WTC11 (cell line): ENCODE results near the gene SEC11A. TPM values are rescaled to one million over a fixed set of nuclear protein-coding genes. Genes with fewer than 3 reads are reported as not detected.

Experiments used
- ATAC-seq: fragments of 200-7000 bp; cut with Tn5 transposase; 2 replicates; pipeline ENCODE4 v1.10.0; 2021; ENCODE audit warnings: mild to moderate bottlenecking, moderate library complexity
- CTCF ChIA-PET: fragments of 300-600 bp; sonication (Branson Sonifier 250); formaldehyde crosslinking; loops from one replicate; lab custom pipeline; 2021; ENCODE audit warnings: antibody characterized with exemption; lab: Charles Lee
- POLR2A ChIA-PET: fragments of 350-600 bp; sonication (Branson Sonifier 250); formaldehyde crosslinking; loops from one replicate; lab custom pipeline; 2021; ENCODE audit warnings: antibody characterized with exemption; lab: Charles Lee
- DNase-seq: peaks from one replicate; pipeline ENCODE4 v3.0.0; 2021; ENCODE audit warnings: low spot score
- H3K27ac Mint-ChIP-seq: 2 replicates; pipeline ENCODE4 v1.8.0; 2021; ENCODE audit warnings: mixed read lengths
- H3K27me3 Mint-ChIP-seq: 2 replicates; pipeline ENCODE4 v1.8.0; 2021; ENCODE audit warnings: low read depth, mild to moderate bottlenecking, moderate library complexity, mixed read lengths
- H3K36me3 Mint-ChIP-seq: 2 replicates; pipeline ENCODE4 v1.8.0; 2021; ENCODE audit warnings: mixed read lengths
- H3K4me1 Mint-ChIP-seq: 2 replicates; pipeline ENCODE4 v1.8.0; 2022; ENCODE audit warnings: mixed read lengths
- H3K4me3 Mint-ChIP-seq: 2 replicates; pipeline ENCODE4 v1.8.0; 2021; ENCODE audit warnings: mild to moderate bottlenecking, moderate library complexity, mixed read lengths
- H3K9me3 Mint-ChIP-seq: 2 replicates; pipeline ENCODE4 v1.8.0; 2021; ENCODE audit warnings: mixed read lengths
- ESRRA ChIP-seq: sonication (generic); formaldehyde crosslinking; IDR thresholded peaks from 2 replicates; pipeline ENCODE4 v1.8.1; 2022; ENCODE audit warnings: mild to moderate bottlenecking, missing genetic modification reagents, borderline replicate concordance
- JAZF1 ChIP-seq: fragments of 250-450 bp; sonication (Bioruptor Pico); IDR thresholded peaks from 2 replicates; pipeline ENCODE4 v1.9.0; 2021; ENCODE audit warnings: moderate library complexity, mild to moderate bottlenecking, inconsistent platforms
- KAT7 ChIP-seq: sonication (generic); formaldehyde crosslinking; IDR thresholded peaks from 2 replicates; pipeline ENCODE4 v1.8.1; 2023; ENCODE audit warnings: missing genetic modification reagents, mild to moderate bottlenecking, borderline replicate concordance
- NR1H2 ChIP-seq: sonication (generic); formaldehyde crosslinking; IDR thresholded peaks from 2 replicates; pipeline ENCODE4 v1.9.0; 2021; ENCODE audit warnings: mild to moderate bottlenecking, moderate library complexity, missing genetic modification reagents
- NR2C2 ChIP-seq: sonication (generic); formaldehyde crosslinking; IDR thresholded peaks from 2 replicates; pipeline ENCODE4 v1.8.0; 2022; ENCODE audit warnings: mild to moderate bottlenecking, missing genetic modification reagents
- TEAD1 ChIP-seq: sonication (generic); formaldehyde crosslinking; IDR thresholded peaks from 2 replicates; pipeline ENCODE4 v1.8.0; 2022; ENCODE audit warnings: mild to moderate bottlenecking, missing genetic modification reagents
- TEAD4 ChIP-seq: sonication (generic); formaldehyde crosslinking; IDR thresholded peaks from 2 replicates; pipeline ENCODE4 v1.8.0; 2022; ENCODE audit warnings: mild to moderate bottlenecking, missing genetic modification reagents
- ZNF138 ChIP-seq: sonication (generic); formaldehyde crosslinking; conservative IDR thresholded peaks from 2 replicates; pipeline ENCODE4 v1.8.1; 2022; ENCODE audit warnings: mild to moderate bottlenecking, moderate library complexity, missing genetic modification reagents
- ZNF232 ChIP-seq: sonication (generic); formaldehyde crosslinking; IDR thresholded peaks from 2 replicates; pipeline ENCODE4 v1.8.0; 2022; ENCODE audit warnings: mild to moderate bottlenecking, missing genetic modification reagents
- ZNF263 ChIP-seq: sonication (generic); formaldehyde crosslinking; IDR thresholded peaks from 2 replicates; pipeline ENCODE4 v1.8.1; 2022; ENCODE audit warnings: low read depth, mild to moderate bottlenecking, moderate library complexity, missing genetic modification reagents
- ZNF396 ChIP-seq: fragments of 250-450 bp; sonication (Bioruptor Pico); IDR thresholded peaks from 2 replicates; pipeline ENCODE4 v1.8.0; 2021; ENCODE audit warnings: mild to moderate bottlenecking, moderate library complexity, borderline replicate concordance
- ZNF423 ChIP-seq: fragments of 250-450 bp; sonication (Bioruptor Pico); IDR thresholded peaks from 2 replicates; pipeline ENCODE4 v2.1.2; 2022; ENCODE audit warnings: mild to moderate bottlenecking, moderate library complexity
- total RNA-seq: library from RNA; stranded (reverse); gene quantifications from 3 replicates; pipeline ENCODE4 v1.2.3, GENCODE V29; 2021
- TF ChIP-seq, protein P1 (sequence below): sonication (generic); formaldehyde crosslinking; IDR thresholded peaks from 2 replicates; pipeline ENCODE4 v1.8.1; 2023; ENCODE audit warnings: mild to moderate bottlenecking, missing genetic modification reagents, moderate library complexity
- TF ChIP-seq, protein P2 (sequence below): sonication (generic); formaldehyde crosslinking; IDR thresholded peaks from 2 replicates; pipeline ENCODE4 v1.8.0; 2023; ENCODE audit warnings: missing genetic modification reagents, mild to moderate bottlenecking, borderline replicate concordance
- TF ChIP-seq, protein P3 (sequence below): sonication (generic); formaldehyde crosslinking; IDR thresholded peaks from 2 replicates; pipeline ENCODE4 v1.8.1; 2023; ENCODE audit warnings: mild to moderate bottlenecking, missing genetic modification reagents
- TF ChIP-seq, protein P4 (sequence below): sonication (generic); formaldehyde crosslinking; IDR thresholded peaks from 2 replicates; pipeline ENCODE4 v1.8.0; 2023; ENCODE audit warnings: mild to moderate bottlenecking, missing genetic modification reagents
- TF ChIP-seq, protein P5 (sequence below): sonication (generic); formaldehyde crosslinking; IDR thresholded peaks from 2 replicates; pipeline ENCODE4 v1.8.1; 2023; ENCODE audit warnings: mild to moderate bottlenecking, missing genetic modification reagents, moderate library complexity

SEC11A gene
- total RNA-seq, 1 experiment from 2014 or later = 214 TPM

DNA sequence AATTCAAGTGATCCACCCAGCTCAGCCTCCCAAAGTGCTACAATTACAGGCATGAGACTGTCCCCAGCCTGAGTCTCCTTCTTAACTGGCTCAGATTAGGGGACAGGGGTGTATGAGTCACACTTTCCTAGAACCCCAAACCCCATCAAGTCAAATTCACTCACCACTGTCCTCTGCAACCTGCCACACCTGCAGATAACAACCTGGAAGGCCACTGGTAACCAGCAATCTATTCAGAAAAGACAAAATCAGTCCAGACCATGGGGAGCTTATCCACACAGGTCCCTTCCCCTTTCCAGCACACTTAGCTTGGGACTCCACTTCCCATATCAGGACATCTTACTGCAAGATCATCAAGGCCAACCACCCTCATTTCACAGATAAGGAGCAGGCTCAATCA lies 68.2 kb downstream of the SEC11A start (continued):
- TF ChIP-seq, protein P1, sequence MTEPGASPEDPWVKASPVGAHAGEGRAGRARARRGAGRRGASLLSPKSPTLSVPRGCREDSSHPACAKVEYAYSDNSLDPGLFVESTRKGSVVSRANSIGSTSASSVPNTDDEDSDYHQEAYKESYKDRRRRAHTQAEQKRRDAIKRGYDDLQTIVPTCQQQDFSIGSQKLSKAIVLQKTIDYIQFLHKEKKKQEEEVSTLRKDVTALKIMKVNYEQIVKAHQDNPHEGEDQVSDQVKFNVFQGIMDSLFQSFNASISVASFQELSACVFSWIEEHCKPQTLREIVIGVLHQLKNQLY = no peak
- no peak for TF ChIP-seq ZNF138 (CRISPR knock-in tag)
- TF ChIP-seq ZNF232 (CRISPR knock-in tag) = no peak
- TF ChIP-seq ZNF263 = no peak
- TF ChIP-seq KAT7 (CRISPR knock-in tag) = no peak
- TF ChIP-seq, protein P2, sequence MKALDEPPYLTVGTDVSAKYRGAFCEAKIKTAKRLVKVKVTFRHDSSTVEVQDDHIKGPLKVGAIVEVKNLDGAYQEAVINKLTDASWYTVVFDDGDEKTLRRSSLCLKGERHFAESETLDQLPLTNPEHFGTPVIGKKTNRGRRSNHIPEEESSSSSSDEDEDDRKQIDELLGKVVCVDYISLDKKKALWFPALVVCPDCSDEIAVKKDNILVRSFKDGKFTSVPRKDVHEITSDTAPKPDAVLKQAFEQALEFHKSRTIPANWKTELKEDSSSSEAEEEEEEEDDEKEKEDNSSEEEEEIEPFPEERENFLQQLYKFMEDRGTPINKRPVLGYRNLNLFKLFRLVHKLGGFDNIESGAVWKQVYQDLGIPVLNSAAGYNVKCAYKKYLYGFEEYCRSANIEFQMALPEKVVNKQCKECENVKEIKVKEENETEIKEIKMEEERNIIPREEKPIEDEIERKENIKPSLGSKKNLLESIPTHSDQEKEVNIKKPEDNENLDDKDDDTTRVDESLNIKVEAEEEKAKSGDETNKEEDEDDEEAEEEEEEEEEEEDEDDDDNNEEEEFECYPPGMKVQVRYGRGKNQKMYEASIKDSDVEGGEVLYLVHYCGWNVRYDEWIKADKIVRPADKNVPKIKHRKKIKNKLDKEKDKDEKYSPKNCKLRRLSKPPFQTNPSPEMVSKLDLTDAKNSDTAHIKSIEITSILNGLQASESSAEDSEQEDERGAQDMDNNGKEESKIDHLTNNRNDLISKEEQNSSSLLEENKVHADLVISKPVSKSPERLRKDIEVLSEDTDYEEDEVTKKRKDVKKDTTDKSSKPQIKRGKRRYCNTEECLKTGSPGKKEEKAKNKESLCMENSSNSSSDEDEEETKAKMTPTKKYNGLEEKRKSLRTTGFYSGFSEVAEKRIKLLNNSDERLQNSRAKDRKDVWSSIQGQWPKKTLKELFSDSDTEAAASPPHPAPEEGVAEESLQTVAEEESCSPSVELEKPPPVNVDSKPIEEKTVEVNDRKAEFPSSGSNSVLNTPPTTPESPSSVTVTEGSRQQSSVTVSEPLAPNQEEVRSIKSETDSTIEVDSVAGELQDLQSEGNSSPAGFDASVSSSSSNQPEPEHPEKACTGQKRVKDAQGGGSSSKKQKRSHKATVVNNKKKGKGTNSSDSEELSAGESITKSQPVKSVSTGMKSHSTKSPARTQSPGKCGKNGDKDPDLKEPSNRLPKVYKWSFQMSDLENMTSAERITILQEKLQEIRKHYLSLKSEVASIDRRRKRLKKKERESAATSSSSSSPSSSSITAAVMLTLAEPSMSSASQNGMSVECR = no peak
- no peak for TF ChIP-seq ZNF396 (CRISPR knock-in tag)
- TF ChIP-seq JAZF1 (CRISPR knock-in tag) = no peak
- TF ChIP-seq TEAD1 = no peak
- no peak for TF ChIP-seq ZNF423 (CRISPR knock-in tag)
- TF ChIP-seq, all 79 proteins: peak for 0

DNA sequence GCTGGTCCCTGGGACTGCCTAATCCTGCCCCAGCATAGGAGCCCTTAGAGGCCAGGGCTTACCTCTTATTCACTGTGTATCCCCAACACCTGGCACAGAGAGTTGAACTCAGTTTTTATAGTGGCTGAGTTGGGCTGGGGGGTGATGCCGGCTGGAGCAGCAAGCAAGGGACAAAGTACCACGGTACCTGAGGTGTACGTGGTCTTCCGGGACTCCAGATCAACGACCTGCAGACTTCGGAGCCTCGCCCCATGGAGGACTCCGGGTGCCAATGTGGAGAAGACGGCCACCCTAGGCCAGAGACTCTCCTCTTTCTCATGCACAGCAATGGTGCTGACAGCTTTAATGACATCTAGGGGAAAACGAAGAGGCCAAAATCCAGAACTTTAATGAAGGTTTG lies 69.9 kb downstream of the SEC11A start:
- DNase-seq = no peak
- Mint-ChIP-seq H3K27me3 (no peaks in the 10 kb centered on the region), H3K9me3 (no peaks in the 10 kb centered on the region), H3K36me3 (peaks cover 62% of the 10 kb centered on the region), H3K4me3 (no peak overlapping the region), H3K4me1 (no peaks in the 10 kb centered on the region), H3K27ac (no peak overlapping the region)
- TF ChIP-seq NR1H2 (no peak), TEAD1 (no peak)
- TF ChIP-seq, protein P2 = no peak
- ChIA-PET CTCF (interaction anchor here (0.6 to 0.9 kb wide), 2 partner anchors 24 to 47 kb away, joined by 3 to 4 read pairs; no protein-coding TSS in a partner anchor), POLR2A (no interaction called here)
- no peak for ATAC-seq

DNA sequence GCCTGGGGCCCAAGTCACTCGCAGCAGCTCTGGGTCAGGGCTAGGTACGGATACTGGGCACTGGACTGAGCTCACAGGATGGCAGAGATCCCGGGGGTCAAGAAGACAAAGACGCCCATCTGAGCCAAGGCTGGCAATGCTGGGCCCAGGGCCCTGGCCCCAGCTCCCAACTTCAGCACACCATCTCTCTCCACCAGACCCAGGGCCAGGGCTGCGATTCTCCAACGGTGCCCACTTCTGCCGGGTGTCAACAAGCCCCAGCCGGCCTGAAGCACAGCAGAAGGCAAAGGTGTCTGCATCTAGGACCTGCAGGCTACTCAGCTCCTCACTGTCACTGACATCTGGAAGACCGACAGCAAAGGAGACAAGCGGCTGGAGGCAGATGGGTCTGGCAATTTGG lies 70.4 kb downstream of the SEC11A start:
- H3K27me3 Mint-ChIP-seq = no peaks in the 10 kb centered on the region
- no peak for DNase-seq
- ATAC-seq = no peak
- no peaks in the 10 kb centered on the region for H3K9me3 Mint-ChIP-seq
- H3K27ac Mint-ChIP-seq = peak overlapping the region; percentile 36; the same call in 1 of the 2 replicates
- H3K36me3 Mint-ChIP-seq = peaks cover 65% of the 10 kb centered on the region
- H3K4me3 Mint-ChIP-seq = no peak overlapping the region
- no peaks in the 10 kb centered on the region for H3K4me1 Mint-ChIP-seq
- ChIA-PET CTCF (interaction anchor here (0.6 to 0.9 kb wide), 2 partner anchors 25 to 47 kb away, joined by 3 to 4 read pairs; no protein-coding TSS in a partner anchor), POLR2A (no interaction called here)
- no peak for TF ChIP-seq ESRRA (CRISPR knock-in tag)
- TF ChIP-seq TEAD4 (CRISPR knock-in tag) = no peak
- TF ChIP-seq, protein P3, sequence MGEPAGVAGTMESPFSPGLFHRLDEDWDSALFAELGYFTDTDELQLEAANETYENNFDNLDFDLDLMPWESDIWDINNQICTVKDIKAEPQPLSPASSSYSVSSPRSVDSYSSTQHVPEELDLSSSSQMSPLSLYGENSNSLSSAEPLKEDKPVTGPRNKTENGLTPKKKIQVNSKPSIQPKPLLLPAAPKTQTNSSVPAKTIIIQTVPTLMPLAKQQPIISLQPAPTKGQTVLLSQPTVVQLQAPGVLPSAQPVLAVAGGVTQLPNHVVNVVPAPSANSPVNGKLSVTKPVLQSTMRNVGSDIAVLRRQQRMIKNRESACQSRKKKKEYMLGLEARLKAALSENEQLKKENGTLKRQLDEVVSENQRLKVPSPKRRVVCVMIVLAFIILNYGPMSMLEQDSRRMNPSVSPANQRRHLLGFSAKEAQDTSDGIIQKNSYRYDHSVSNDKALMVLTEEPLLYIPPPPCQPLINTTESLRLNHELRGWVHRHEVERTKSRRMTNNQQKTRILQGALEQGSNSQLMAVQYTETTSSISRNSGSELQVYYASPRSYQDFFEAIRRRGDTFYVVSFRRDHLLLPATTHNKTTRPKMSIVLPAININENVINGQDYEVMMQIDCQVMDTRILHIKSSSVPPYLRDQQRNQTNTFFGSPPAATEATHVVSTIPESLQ (CRISPR knock-in tag) = no peak
- TF ChIP-seq, protein P4, sequence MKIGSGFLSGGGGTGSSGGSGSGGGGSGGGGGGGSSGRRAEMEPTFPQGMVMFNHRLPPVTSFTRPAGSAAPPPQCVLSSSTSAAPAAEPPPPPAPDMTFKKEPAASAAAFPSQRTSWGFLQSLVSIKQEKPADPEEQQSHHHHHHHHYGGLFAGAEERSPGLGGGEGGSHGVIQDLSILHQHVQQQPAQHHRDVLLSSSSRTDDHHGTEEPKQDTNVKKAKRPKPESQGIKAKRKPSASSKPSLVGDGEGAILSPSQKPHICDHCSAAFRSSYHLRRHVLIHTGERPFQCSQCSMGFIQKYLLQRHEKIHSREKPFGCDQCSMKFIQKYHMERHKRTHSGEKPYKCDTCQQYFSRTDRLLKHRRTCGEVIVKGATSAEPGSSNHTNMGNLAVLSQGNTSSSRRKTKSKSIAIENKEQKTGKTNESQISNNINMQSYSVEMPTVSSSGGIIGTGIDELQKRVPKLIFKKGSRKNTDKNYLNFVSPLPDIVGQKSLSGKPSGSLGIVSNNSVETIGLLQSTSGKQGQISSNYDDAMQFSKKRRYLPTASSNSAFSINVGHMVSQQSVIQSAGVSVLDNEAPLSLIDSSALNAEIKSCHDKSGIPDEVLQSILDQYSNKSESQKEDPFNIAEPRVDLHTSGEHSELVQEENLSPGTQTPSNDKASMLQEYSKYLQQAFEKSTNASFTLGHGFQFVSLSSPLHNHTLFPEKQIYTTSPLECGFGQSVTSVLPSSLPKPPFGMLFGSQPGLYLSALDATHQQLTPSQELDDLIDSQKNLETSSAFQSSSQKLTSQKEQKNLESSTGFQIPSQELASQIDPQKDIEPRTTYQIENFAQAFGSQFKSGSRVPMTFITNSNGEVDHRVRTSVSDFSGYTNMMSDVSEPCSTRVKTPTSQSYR (CRISPR knock-in tag) = no peak
- TF ChIP-seq, protein P5, sequence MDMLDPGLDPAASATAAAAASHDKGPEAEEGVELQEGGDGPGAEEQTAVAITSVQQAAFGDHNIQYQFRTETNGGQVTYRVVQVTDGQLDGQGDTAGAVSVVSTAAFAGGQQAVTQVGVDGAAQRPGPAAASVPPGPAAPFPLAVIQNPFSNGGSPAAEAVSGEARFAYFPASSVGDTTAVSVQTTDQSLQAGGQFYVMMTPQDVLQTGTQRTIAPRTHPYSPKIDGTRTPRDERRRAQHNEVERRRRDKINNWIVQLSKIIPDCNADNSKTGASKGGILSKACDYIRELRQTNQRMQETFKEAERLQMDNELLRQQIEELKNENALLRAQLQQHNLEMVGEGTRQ (CRISPR knock-in tag) = no peak
- no peak for TF ChIP-seq NR2C2 (CRISPR knock-in tag)
